GM12892 (cell line): Measurements from ENCODE around the gene TM9SF4.

Experiments used
- POLR2A ChIP-seq: IDR thresholded peaks from 2 replicates; pipeline ENCODE4 v1.6.1; 2011; ENCODE audit warnings: low read depth, low read length, control low read depth
- TAF1 ChIP-seq: IDR thresholded peaks from 2 replicates; pipeline ENCODE4 v1.6.1; 2011; ENCODE audit warnings: low read depth, mild to moderate bottlenecking, control low read depth, low read length, borderline replicate concordance

DNA sequence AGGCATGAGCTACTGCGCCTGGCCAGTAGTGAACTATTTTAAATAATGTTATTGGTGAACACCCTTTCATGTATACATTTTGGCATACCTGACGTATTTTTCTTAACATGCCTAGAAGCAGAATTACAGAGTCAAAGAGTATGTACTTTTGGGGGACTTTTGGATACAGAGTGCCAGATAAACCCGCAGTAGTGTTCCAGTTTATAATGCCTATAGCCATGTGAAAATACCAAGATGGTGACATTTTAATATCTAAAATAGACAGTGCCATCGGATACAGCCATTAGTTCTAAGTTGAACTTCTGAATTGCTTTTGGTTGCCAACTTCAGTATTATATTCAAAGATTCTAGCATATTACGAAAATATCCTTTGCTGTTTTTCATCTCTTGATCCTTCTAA, 20.3 kb downstream of the TM9SF4 start:
- TF ChIP-seq TAF1, result no peak
- no peak for TF ChIP-seq POLR2A
